ENCODE results near the gene OR10P1. TPM values are rescaled to one million over a fixed set of nuclear protein-coding genes. Genes with fewer than 3 reads are reported as not detected.
"Not testable (repeated sequence)": the region's sequence is repeated elsewhere in the genome, so short reads cannot be mapped to it uniquely, and the experiment has no call there.

Gene OR10P1
- total RNA-seq, 1 donor from 2014 or later = not detected

GRCh38 chr12:55641595-55641994 is 4.9 kb downstream of the OR10P1 start:
- Histone ChIP-seq H3K9me3 (no peaks in the 10 kb centered on the region), H3K36me3 (no peaks in the 10 kb centered on the region), H3K27ac (no peak overlapping the region), H3K4me3 (no peak overlapping the region), H3K27me3 (no peaks in the 10 kb centered on the region), H3K4me1 (peaks cover 8% of the 10 kb centered on the region)
- TF ChIP-seq POLR2A (IDR thresholded peaks at IDR 0.05) (no peak), CTCF (IDR thresholded peaks at IDR 0.05) (no peak), POLR2AphosphoS5 (IDR thresholded peaks at IDR 0.05; ENCODE audit: insufficient read depth in 1 of 2, low read depth in 1 of 2) (no peak)
- DNase-seq (ENCODE audit: extremely low spot score in 2 of 2) = no peak
- intact Hi-C loops (cut with DNase I) = no loop called here

GRCh38 chr12:55642267-55642666 is 5.6 kb downstream of the OR10P1 start:
- H3K4me3 ChIP-seq = no peak overlapping the region
- intact Hi-C loops (cut with DNase I) = no loop called here
- H3K27ac ChIP-seq = no peak overlapping the region
- no peaks in the 10 kb centered on the region for H3K27me3 ChIP-seq
- peaks cover 9% of the 10 kb centered on the region for H3K4me1 ChIP-seq
- TF ChIP-seq POLR2A (IDR thresholded peaks at IDR 0.05) (no peak), POLR2AphosphoS5 (IDR thresholded peaks at IDR 0.05; ENCODE audit: insufficient read depth in 1 of 2, low read depth in 1 of 2) (no peak), CTCF (IDR thresholded peaks at IDR 0.05) (no peak)
- no peaks in the 10 kb centered on the region for H3K9me3 ChIP-seq
- no peak for DNase-seq (ENCODE audit: extremely low spot score in 2 of 2)
- no peaks in the 10 kb centered on the region for H3K36me3 ChIP-seq

- TF ChIP-seq POLR2A (IDR thresholded peaks at IDR 0.05) = no peak
- TF ChIP-seq CTCF (IDR thresholded peaks at IDR 0.05) = no peak
- no peak for TF ChIP-seq POLR2AphosphoS5 (IDR thresholded peaks at IDR 0.05; ENCODE audit: insufficient read depth in 1 of 2, low read depth in 1 of 2)
- H3K27ac ChIP-seq = no peak overlapping the region
These were observed 6.0 kb downstream of the OR10P1 start for GRCh38 chr12:55642669-55643068.

GRCh38 chr12:55644591-55644990 is 7.9 kb downstream of the OR10P1 start:
- DNase-seq (ENCODE audit: extremely low spot score in 2 of 2) = no peak
- intact Hi-C loops (cut with DNase I) = no loop called here
- H3K27me3 ChIP-seq = no peaks in the 10 kb centered on the region
- H3K4me3 ChIP-seq = no peak overlapping the region
- no peak overlapping the region for H3K27ac ChIP-seq
- H3K36me3 ChIP-seq = no peaks in the 10 kb centered on the region
- no peaks in the 10 kb centered on the region for H3K9me3 ChIP-seq
- no peak for TF ChIP-seq POLR2AphosphoS5 (IDR thresholded peaks at IDR 0.05; ENCODE audit: insufficient read depth in 1 of 2, low read depth in 1 of 2)
- TF ChIP-seq CTCF (IDR thresholded peaks at IDR 0.05) = no peak
- no peak for TF ChIP-seq POLR2A (IDR thresholded peaks at IDR 0.05)
- peaks cover 9% of the 10 kb centered on the region for H3K4me1 ChIP-seq

More at GRCh38 chr12:55642669-55643068, 6.0 kb downstream of the OR10P1 start:
- H3K4me1 ChIP-seq = peaks cover 9% of the 10 kb centered on the region
- H3K36me3 ChIP-seq = no peaks in the 10 kb centered on the region
- intact Hi-C loops (cut with DNase I) = no loop called here
- no peaks in the 10 kb centered on the region for H3K27me3 ChIP-seq
- no peaks in the 10 kb centered on the region for H3K9me3 ChIP-seq
- H3K4me3 ChIP-seq = no peak overlapping the region
- no peak for DNase-seq (ENCODE audit: extremely low spot score in 2 of 2)

GRCh38 chr12:55647027-55647426 is 10.3 kb downstream of the OR10P1 start:
- H3K4me1 ChIP-seq = peaks cover 9% of the 10 kb centered on the region
- intact Hi-C loops (cut with DNase I) = no loop called here
- no peaks in the 10 kb centered on the region for H3K9me3 ChIP-seq
- no peak overlapping the region for H3K4me3 ChIP-seq
- no peaks in the 10 kb centered on the region for H3K27me3 ChIP-seq
- H3K36me3 ChIP-seq = no peaks in the 10 kb centered on the region
- DNase-seq (ENCODE audit: extremely low spot score in 2 of 2) = no peak
- H3K27ac ChIP-seq = no peak overlapping the region
- TF ChIP-seq POLR2AphosphoS5 (IDR thresholded peaks at IDR 0.05; ENCODE audit: insufficient read depth in 1 of 2, low read depth in 1 of 2) (no peak), CTCF (IDR thresholded peaks at IDR 0.05) (no peak)

- intact Hi-C loops (cut with DNase I) = loop anchor here (10.0 kb wide), 1 partner anchor 144 kb away; no protein-coding TSS in a partner anchor
- not testable (repeated sequence) for DNase-seq (ENCODE audit: extremely low spot score in 2 of 2); H3K9me3 ChIP-seq; H3K27me3 ChIP-seq; H3K4me1 ChIP-seq; H3K36me3 ChIP-seq; H3K4me3 ChIP-seq; H3K27ac ChIP-seq
These were observed 14.1 kb downstream of the OR10P1 start for GRCh38 chr12:55650620-55651298.

Measured in vagina (tissue), 2 donors.